ENCODE measurements around the gene NLGN1.
"Not testable (repeated sequence)": the region's sequence is repeated elsewhere in the genome, so short reads cannot be mapped to it uniquely, and the experiment has no call there.

NLGN1 gene

GRCh38 chr3:173583496-173583895 is 186.0 kb downstream of the NLGN1 start:
- no peak for TF ChIP-seq POLR2A (IDR thresholded peaks at IDR 0.05; ENCODE audit: low read depth, low read length)
- TF ChIP-seq POLR2AphosphoS5 (IDR thresholded peaks at IDR 0.05; ENCODE audit: low read depth, low read length): no peak
- TF ChIP-seq TAF1 (IDR thresholded peaks at IDR 0.05; ENCODE audit: borderline replicate concordance, low read depth, low read length): no peak
- FAIRE-seq: no peak
- DNase-seq (ENCODE audit: insufficient read length): no peak

DNA sequence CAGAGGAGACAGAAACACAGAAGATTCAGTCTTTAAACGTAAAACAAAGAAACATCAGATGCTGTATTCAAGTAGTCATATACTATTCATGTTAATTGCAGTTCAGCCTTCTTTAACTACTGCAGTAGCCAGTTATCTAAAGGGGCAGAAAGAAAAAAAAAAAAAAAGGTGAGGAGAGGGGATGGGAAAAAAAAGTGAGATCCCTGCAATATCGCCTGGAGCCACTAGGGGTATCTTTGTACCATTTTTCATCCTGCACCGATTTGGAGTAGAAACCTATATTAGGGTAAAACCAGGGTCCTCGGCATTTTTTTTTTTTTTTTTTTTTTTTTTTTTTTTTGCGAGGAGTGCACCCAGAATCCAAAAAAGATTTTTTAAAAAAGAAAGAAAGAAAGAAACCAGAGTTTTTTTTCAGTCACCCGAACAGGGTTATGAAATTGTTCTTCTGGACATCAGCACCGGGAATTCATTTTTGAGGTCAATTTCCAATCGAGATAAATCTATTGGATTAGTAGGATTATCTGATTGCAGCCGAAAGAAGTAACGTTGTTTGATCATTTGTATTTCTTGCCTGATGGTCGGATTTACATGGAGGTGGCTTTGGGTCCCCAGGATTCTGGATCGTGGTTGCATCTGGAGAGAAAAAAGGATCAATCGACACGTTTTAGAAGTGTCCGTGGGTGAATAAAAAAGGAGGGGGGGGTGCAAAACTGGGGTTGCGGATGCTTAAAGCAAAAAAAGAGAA is 186.7 kb downstream of the NLGN1 start:
- FAIRE-seq (no peak), DNase-seq (ENCODE audit: insufficient read length) (no peak)
- TF ChIP-seq POLR2A (IDR thresholded peaks at IDR 0.05; ENCODE audit: low read depth, low read length): no peak
- no peak for TF ChIP-seq TAF1 (IDR thresholded peaks at IDR 0.05; ENCODE audit: borderline replicate concordance, low read depth, low read length)
- no peak for TF ChIP-seq POLR2AphosphoS5 (IDR thresholded peaks at IDR 0.05; ENCODE audit: low read depth, low read length)

GRCh38 chr3:173584838-173585831 is 187.6 kb downstream of the NLGN1 start:
- TF ChIP-seq POLR2AphosphoS5 (IDR thresholded peaks at IDR 0.05; ENCODE audit: low read depth, low read length): no peak
- no peak for TF ChIP-seq TAF1 (IDR thresholded peaks at IDR 0.05; ENCODE audit: borderline replicate concordance, low read depth, low read length)
- TF ChIP-seq POLR2A (IDR thresholded peaks at IDR 0.05; ENCODE audit: low read depth, low read length): no peak
- DNase-seq (ENCODE audit: insufficient read length) (no peak), FAIRE-seq (no peak)

DNA sequence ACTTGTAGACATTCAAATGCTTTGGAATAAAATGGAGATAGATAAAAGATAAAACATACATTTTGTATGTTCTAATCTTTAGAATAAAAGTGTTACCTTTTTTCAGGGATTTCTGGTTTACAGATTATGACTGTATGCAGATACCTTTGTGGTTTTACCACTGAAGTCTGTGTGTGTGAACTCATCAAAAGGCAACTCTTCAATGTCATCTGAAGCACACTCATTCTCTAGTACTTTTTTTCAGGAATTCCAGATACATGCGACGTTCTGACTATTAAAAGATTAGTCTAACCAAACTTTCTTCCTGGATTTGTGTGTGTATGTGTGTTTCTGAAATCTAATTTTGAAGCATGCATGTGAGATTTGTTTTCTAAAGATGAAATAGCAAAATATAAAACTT is 188.6 kb downstream of the NLGN1 start:
- TF ChIP-seq POLR2A (IDR thresholded peaks at IDR 0.05; ENCODE audit: low read depth, low read length) (no peak), TAF1 (IDR thresholded peaks at IDR 0.05; ENCODE audit: borderline replicate concordance, low read depth, low read length) (no peak), POLR2AphosphoS5 (IDR thresholded peaks at IDR 0.05; ENCODE audit: low read depth, low read length) (no peak)
- FAIRE-seq (no peak), DNase-seq (ENCODE audit: insufficient read length) (no peak)

DNA sequence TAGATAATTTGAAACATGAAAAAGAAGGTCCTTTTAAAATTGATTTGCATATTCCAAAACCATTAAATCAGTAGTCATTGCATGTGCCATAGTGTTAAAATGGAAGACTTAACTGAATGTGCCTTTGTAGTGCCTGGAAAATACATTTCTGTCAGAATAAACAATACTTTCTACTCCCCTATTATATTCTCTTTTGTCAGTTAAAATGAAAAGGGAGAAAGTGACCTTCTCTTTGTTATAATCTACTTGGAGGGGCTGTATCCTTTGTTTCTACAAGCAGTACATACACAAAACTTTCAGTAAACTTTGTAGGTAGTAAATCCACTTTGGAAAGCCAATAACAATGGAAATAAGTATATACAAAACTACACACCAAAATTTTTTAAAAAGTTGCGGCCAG is 189.5 kb downstream of the NLGN1 start:
- TF ChIP-seq POLR2A (IDR thresholded peaks at IDR 0.05; ENCODE audit: low read depth, low read length): no peak
- no peak for TF ChIP-seq TAF1 (IDR thresholded peaks at IDR 0.05; ENCODE audit: borderline replicate concordance, low read depth, low read length)
- TF ChIP-seq POLR2AphosphoS5 (IDR thresholded peaks at IDR 0.05; ENCODE audit: low read depth, low read length): no peak
- no peak for FAIRE-seq
- DNase-seq (ENCODE audit: insufficient read length): no peak

- TF ChIP-seq POLR2AphosphoS5 (IDR thresholded peaks at IDR 0.05; ENCODE audit: low read depth, low read length) (no peak), TAF1 (IDR thresholded peaks at IDR 0.05; ENCODE audit: borderline replicate concordance, low read depth, low read length) (no peak), POLR2A (IDR thresholded peaks at IDR 0.05; ENCODE audit: low read depth, low read length) (no peak)
- no peak for FAIRE-seq
- no peak for DNase-seq (ENCODE audit: insufficient read length)
These were observed 191.0 kb downstream of the NLGN1 start for GRCh38 chr3:173588556-173588955.

GRCh38 chr3:173589116-173589515 is 191.6 kb downstream of the NLGN1 start:
- TF ChIP-seq TAF1 (IDR thresholded peaks at IDR 0.05; ENCODE audit: borderline replicate concordance, low read depth, low read length) (no peak), POLR2AphosphoS5 (IDR thresholded peaks at IDR 0.05; ENCODE audit: low read depth, low read length) (no peak), POLR2A (IDR thresholded peaks at IDR 0.05; ENCODE audit: low read depth, low read length) (no peak)
- no peak for FAIRE-seq
- DNase-seq (ENCODE audit: insufficient read length): no peak

DNA sequence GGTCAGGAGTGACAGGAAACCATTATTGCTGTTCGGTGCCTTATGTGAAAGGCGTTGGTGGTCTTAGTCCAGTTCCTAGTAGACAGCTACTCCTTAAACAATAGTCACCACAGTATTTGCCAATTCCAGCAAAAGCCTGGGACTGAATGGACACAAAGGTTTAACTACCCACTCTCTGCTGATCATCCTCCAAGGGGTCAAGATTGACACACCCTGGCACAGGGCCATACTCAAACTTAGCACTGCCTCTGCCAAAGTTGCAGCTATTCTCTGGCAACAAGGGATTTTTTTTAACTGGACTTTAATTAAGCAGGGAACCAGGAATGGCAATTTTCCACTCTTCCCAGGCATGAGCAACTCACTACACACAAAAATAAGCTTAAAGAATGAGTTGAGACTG is 193.9 kb downstream of the NLGN1 start:
- no peak for TF ChIP-seq POLR2AphosphoS5 (IDR thresholded peaks at IDR 0.05; ENCODE audit: low read depth, low read length)
- no peak for TF ChIP-seq POLR2A (IDR thresholded peaks at IDR 0.05; ENCODE audit: low read depth, low read length)
- TF ChIP-seq TAF1 (IDR thresholded peaks at IDR 0.05; ENCODE audit: borderline replicate concordance, low read depth, low read length): no peak
- FAIRE-seq (no peak), DNase-seq (ENCODE audit: insufficient read length) (no peak)

- not testable (repeated sequence) for FAIRE-seq; DNase-seq (ENCODE audit: insufficient read length)
These were observed 197.3 kb downstream of the NLGN1 start for GRCh38 chr3:173594881-173595280.

GRCh38 chr3:173599673-173600072 is 202.1 kb downstream of the NLGN1 start:
- FAIRE-seq: no peak
- no peak for TF ChIP-seq POLR2AphosphoS5 (IDR thresholded peaks at IDR 0.05; ENCODE audit: low read depth, low read length)
- TF ChIP-seq TAF1 (IDR thresholded peaks at IDR 0.05; ENCODE audit: borderline replicate concordance, low read depth, low read length): no peak
- TF ChIP-seq POLR2A (IDR thresholded peaks at IDR 0.05; ENCODE audit: low read depth, low read length): no peak
- no peak for DNase-seq (ENCODE audit: insufficient read length)

- no peak for FAIRE-seq
- TF ChIP-seq POLR2AphosphoS5 (IDR thresholded peaks at IDR 0.05; ENCODE audit: low read depth, low read length) (no peak), TAF1 (IDR thresholded peaks at IDR 0.05; ENCODE audit: borderline replicate concordance, low read depth, low read length) (no peak), POLR2A (IDR thresholded peaks at IDR 0.05; ENCODE audit: low read depth, low read length) (no peak)
- DNase-seq (ENCODE audit: insufficient read length): no peak
These were observed 217.0 kb downstream of the NLGN1 start for GRCh38 chr3:173614522-173614921.

DNA sequence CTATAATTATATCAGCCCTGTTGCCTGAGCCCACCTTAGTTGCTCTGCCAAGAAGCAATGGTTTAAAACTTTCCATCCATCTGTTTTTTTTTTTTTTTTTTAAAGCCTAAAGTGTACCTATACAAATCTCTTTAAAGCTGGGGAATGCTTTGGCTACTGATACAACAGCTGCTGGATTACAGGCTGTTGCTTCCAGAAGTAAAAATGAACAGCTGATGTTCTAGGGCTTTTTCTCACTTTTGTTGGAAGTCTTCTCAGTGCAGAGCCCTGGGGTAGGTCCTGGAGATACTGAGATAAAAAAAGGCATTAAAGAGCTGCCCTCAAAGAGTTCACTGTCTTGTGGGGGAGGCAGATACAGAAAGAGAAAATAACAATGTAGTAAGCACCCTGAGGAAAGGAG is 218.1 kb downstream of the NLGN1 start:
- TF ChIP-seq TAF1 (IDR thresholded peaks at IDR 0.05; ENCODE audit: borderline replicate concordance, low read depth, low read length) (no peak), POLR2AphosphoS5 (IDR thresholded peaks at IDR 0.05; ENCODE audit: low read depth, low read length) (no peak), POLR2A (IDR thresholded peaks at IDR 0.05; ENCODE audit: low read depth, low read length) (no peak)
- no peak for FAIRE-seq
- no peak for DNase-seq (ENCODE audit: insufficient read length)

All from GM12892 (cell line).